Panc1 (cell line): ENCODE data around the gene GATB. TPM values are rescaled to one million over a fixed set of nuclear protein-coding genes. Genes with fewer than 3 reads are reported as not detected.

Source experiments
- ATAC-seq: fragments of 200-7000 bp; cut with Tn5 transposase; 2 replicates; pipeline ENCODE4 v1.9.1; 2020; ENCODE audit warnings: mild to moderate bottlenecking, moderate library complexity
- BruUV-seq: library from RNA; stranded (reverse); fragments of 400-500 nt; replicated peaks from 2 replicates; lab custom pipeline; 2021; lab: Mats Ljungman, UMichigan
- CTCF ChIA-PET: fragments of 300-600 bp; sonication (Branson Sonifier 250); formaldehyde crosslinking; loops from one replicate; lab custom pipeline; 2022; ENCODE audit warnings: antibody characterized with exemption; lab: Charles Lee
- POLR2A ChIA-PET: fragments of 300-600 bp; sonication (Branson Sonifier 250); formaldehyde crosslinking; loops from one replicate; lab custom pipeline; 2022; ENCODE audit warnings: antibody characterized with exemption; lab: Charles Lee
- DNase-seq: peaks from one replicate; pipeline ENCODE4 v3.0.0-alpha.2; 2010; ENCODE audit warnings: low read depth, low spot score
- H3K27ac ChIP-seq: 2 replicates; pipeline ENCODE4 v1.5.1; 2011; ENCODE audit warnings: mild to moderate bottlenecking, low read length, inconsistent platforms
- H3K27me3 ChIP-seq: fragments of 200-500 bp; sonication (Bioruptor generic); 2 replicates; pipeline ENCODE4 v1.6.0; 2014; ENCODE audit warnings: low read length, inconsistent platforms; ENCODE audit not compliant: control insufficient read depth, insufficient read depth
- H3K36me3 ChIP-seq: fragments of 200-500 bp; sonication (Bioruptor generic); 2 replicates; pipeline ENCODE4 v1.5.1; 2014; ENCODE audit warnings: inconsistent platforms, mild to moderate bottlenecking, low read length, moderate library complexity; ENCODE audit not compliant: control insufficient read depth, insufficient read depth
- H3K4me1 ChIP-seq: 2 replicates; pipeline ENCODE4 v1.5.1; 2011; ENCODE audit warnings: inconsistent platforms, mild to moderate bottlenecking, low read length, moderate library complexity; ENCODE audit not compliant: control insufficient read depth, insufficient read depth
- H3K4me3 ChIP-seq, 2 experiments: 2 replicates each; pipeline ENCODE4 v1.5.1; 2011 to 2012; ENCODE audit warnings: low read depth in 2 of 2, low read length in 2 of 2, mild to moderate bottlenecking in 2 of 2, inconsistent platforms in 1 of 2, moderate library complexity in 1 of 2
- H3K9me3 ChIP-seq: fragments of 200-500 bp; sonication (Bioruptor generic); 2 replicates; pipeline ENCODE4 v1.5.1; 2014; ENCODE audit warnings: low read depth, mild to moderate bottlenecking, inconsistent platforms, low read length, moderate library complexity; ENCODE audit not compliant: control insufficient read depth, insufficient read depth
- POLR2AphosphoS5 ChIP-seq: IDR thresholded peaks from 2 replicates; pipeline ENCODE4 v1.6.1; 2012; ENCODE audit warnings: mild to moderate bottlenecking, low read depth, low read length, moderate library complexity
- REST ChIP-seq, 2 experiments: IDR thresholded peaks; 2 replicates each; pipeline ENCODE4 v1.6.1; 2011 to 2012; ENCODE audit warnings: low read depth in 2 of 2, control low read depth in 1 of 2, low read length in 1 of 2, mild to moderate bottlenecking in 1 of 2, moderate library complexity in 1 of 2; ENCODE audit not compliant: insufficient read depth in 1 of 2
- SIN3A ChIP-seq: IDR thresholded peaks from 2 replicates; pipeline ENCODE4 v1.6.1; 2012; ENCODE audit warnings: low read depth, mild to moderate bottlenecking, low read length, moderate library complexity, borderline replicate concordance; ENCODE audit not compliant: insufficient read depth
- TCF7L2 ChIP-seq: IDR thresholded peaks from 2 replicates; pipeline ENCODE4 v1.6.1; 2011; ENCODE audit warnings: mild to moderate bottlenecking, low read depth, low read length, inconsistent platforms
- in situ Hi-C: cut with HindIII; loops from 2 replicates; pipeline ENCODE4 v1.10.0; 2016; ENCODE audit warnings: low sequenced_read_pairs, low pct_unique_long_range_greater_than_20kb
- intact Hi-C: fragments of 100-400 bp; cut with micrococcal nuclease; formaldehyde crosslinking; loops from one replicate; pipeline ENCODE4 v1.10.0; 2022; ENCODE audit not compliant: unreplicated experiment
- total RNA-seq: library from RNA; stranded (reverse); gene quantifications from one replicate; pipeline ENCODE4 v1.2.1, GENCODE V29; 2021; ENCODE audit not compliant: unreplicated experiment
- TF ChIP-seq, protein P1 (sequence below): fragments of 450-650 bp; IDR thresholded peaks from 2 replicates; pipeline ENCODE4 v1.5.1; 2017; ENCODE audit warnings: mild to moderate bottlenecking

Gene GATB
- total RNA-seq, 1 experiment from 2014 or later, result 9.7 TPM

DNA sequence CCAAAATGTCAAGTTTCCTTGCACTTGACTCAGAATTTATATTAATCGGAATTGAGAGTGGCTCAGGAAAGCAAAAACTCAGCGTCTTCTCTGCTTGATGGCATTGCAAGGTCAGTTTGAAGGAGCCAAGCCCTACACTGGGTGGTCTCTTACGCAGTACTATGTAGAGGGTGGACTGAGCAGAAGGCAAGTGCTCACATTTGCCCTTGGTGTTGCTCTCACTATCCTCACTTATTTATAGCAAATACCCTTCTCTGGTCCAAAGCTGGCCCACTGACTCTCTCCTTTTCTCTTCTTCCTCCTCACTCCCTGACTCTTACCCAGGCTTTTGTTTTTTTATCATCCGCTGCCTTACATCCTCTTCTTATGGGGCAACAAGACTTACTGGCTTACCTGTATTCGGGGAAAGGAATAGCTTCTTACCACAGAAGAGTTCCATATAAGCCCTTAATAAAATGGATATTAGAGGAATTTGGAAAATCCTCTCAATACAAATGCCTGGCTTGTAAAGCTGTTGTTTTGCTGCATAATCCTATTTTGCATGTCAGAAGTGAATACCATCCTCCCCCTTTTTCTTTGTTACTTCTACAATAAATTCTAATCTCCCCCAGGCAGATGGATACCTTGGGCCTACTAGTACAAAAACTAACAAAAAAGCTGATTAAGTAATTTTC lies 24.8 kb upstream of the GATB start:
- no TSS peak for BruUV-seq
- no peak for TF ChIP-seq TCF7L2
- TF ChIP-seq SIN3A, result no peak
- TF ChIP-seq REST (IDR thresholded peaks at IDR 0.05; ENCODE audit: insufficient read depth in 1 of 2, low read depth in 2 of 2, low read length in 1 of 2), result no peak
- TF ChIP-seq POLR2AphosphoS5, result no peak
- TF ChIP-seq, protein P1, sequence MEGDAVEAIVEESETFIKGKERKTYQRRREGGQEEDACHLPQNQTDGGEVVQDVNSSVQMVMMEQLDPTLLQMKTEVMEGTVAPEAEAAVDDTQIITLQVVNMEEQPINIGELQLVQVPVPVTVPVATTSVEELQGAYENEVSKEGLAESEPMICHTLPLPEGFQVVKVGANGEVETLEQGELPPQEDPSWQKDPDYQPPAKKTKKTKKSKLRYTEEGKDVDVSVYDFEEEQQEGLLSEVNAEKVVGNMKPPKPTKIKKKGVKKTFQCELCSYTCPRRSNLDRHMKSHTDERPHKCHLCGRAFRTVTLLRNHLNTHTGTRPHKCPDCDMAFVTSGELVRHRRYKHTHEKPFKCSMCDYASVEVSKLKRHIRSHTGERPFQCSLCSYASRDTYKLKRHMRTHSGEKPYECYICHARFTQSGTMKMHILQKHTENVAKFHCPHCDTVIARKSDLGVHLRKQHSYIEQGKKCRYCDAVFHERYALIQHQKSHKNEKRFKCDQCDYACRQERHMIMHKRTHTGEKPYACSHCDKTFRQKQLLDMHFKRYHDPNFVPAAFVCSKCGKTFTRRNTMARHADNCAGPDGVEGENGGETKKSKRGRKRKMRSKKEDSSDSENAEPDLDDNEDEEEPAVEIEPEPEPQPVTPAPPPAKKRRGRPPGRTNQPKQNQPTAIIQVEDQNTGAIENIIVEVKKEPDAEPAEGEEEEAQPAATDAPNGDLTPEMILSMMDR, result no peak
- intact Hi-C loops, result no loop called here
- no peaks in the 10 kb centered on the region; the same call in none of the 2 replicates for H3K27me3 ChIP-seq
- ChIA-PET CTCF (no interaction called here), POLR2A (no interaction called here)
- H3K9me3 ChIP-seq, result no peaks in the 10 kb centered on the region
- H3K36me3 ChIP-seq, result no peaks in the 10 kb centered on the region
- H3K27ac ChIP-seq, result no peak overlapping the region
- no peak overlapping the region for H3K4me3 ChIP-seq
- in situ Hi-C loops, result no loop called here
- H3K4me1 ChIP-seq, result no peaks in the 10 kb centered on the region
- ATAC-seq, result no peak
- no peak for DNase-seq

DNA sequence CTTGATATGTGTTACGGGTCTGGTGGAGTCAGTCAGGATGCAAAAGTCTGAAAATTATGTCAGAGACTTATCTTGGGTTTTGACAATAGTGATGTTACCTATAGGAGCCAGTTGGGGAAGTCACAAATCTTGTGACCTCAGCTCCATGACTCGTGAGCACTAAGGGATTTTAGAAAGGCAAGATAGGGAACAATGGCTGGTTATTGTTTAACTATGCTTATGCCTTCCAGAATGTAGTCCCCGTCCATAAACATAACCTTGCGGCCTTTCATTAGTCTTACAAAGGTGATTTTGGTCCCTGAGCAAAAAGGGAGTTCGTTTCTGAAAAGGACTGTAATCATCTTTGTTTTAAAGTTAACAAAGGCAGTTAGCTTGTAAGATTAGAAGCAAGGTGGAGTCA lies 23.9 kb upstream of the GATB start:
- no peak for ATAC-seq
- no peak for DNase-seq
- H3K4me1 ChIP-seq, result no peaks in the 10 kb centered on the region
- ChIA-PET POLR2A (no interaction called here), CTCF (no interaction called here)
- no peak for TF ChIP-seq REST (IDR thresholded peaks at IDR 0.05; ENCODE audit: insufficient read depth in 1 of 2, low read depth in 2 of 2, low read length in 1 of 2)
- TF ChIP-seq SIN3A, result no peak
- no peak for TF ChIP-seq TCF7L2
- no peaks in the 10 kb centered on the region; the same call in none of the 2 replicates for H3K27me3 ChIP-seq
- intact Hi-C loops (no loop called here), in situ Hi-C loops (no loop called here)
- BruUV-seq, result no TSS peak
- H3K36me3 ChIP-seq, result no peaks in the 10 kb centered on the region
- H3K9me3 ChIP-seq, result no peaks in the 10 kb centered on the region
- no peak overlapping the region for H3K4me3 ChIP-seq
- no peak overlapping the region for H3K27ac ChIP-seq
